DND-41 (cell line): Measurements from ENCODE around the gene TSPAN8.

Source experiments
- EZH2 ChIP-seq: IDR thresholded peaks from 3 replicates; pipeline ENCODE4 v1.6.1; 2012; ENCODE audit warnings: borderline replicate concordance, low read depth, mild to moderate bottlenecking, moderate library complexity, low read length, inconsistent platforms; ENCODE audit not compliant: severe bottlenecking
- TF ChIP-seq, protein P1 (sequence below): IDR thresholded peaks from 2 replicates; pipeline ENCODE4 v1.5.1; 2012; ENCODE audit warnings: borderline replicate concordance, low read length, moderate library complexity, mild to moderate bottlenecking; ENCODE audit not compliant: poor library complexity, severe bottlenecking; ENCODE audit errors: extremely low read depth

GRCh38 chr12:71130521-71131069 lies 27.2 kb downstream of the TSPAN8 start:
- TF ChIP-seq, protein P1, sequence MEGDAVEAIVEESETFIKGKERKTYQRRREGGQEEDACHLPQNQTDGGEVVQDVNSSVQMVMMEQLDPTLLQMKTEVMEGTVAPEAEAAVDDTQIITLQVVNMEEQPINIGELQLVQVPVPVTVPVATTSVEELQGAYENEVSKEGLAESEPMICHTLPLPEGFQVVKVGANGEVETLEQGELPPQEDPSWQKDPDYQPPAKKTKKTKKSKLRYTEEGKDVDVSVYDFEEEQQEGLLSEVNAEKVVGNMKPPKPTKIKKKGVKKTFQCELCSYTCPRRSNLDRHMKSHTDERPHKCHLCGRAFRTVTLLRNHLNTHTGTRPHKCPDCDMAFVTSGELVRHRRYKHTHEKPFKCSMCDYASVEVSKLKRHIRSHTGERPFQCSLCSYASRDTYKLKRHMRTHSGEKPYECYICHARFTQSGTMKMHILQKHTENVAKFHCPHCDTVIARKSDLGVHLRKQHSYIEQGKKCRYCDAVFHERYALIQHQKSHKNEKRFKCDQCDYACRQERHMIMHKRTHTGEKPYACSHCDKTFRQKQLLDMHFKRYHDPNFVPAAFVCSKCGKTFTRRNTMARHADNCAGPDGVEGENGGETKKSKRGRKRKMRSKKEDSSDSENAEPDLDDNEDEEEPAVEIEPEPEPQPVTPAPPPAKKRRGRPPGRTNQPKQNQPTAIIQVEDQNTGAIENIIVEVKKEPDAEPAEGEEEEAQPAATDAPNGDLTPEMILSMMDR, result no peak
- TF ChIP-seq EZH2, result no peak
